SK-N-MC (cell line): Measurements from ENCODE around the gene GZMA.

ENCODE experiments used
- FOXP2 ChIP-seq: optimal IDR thresholded peaks from 2 replicates; pipeline ENCODE3; 2011; ENCODE audit warnings: mild to moderate bottlenecking, moderate library complexity; ENCODE audit not compliant: insufficient read depth; ENCODE audit errors: extremely low read length, control extremely low read depth
- POLR2AphosphoS5 ChIP-seq: IDR thresholded peaks from 2 replicates; pipeline ENCODE4 v1.6.1; 2012; ENCODE audit warnings: mild to moderate bottlenecking, low read depth, low read length, borderline replicate concordance

DNA sequence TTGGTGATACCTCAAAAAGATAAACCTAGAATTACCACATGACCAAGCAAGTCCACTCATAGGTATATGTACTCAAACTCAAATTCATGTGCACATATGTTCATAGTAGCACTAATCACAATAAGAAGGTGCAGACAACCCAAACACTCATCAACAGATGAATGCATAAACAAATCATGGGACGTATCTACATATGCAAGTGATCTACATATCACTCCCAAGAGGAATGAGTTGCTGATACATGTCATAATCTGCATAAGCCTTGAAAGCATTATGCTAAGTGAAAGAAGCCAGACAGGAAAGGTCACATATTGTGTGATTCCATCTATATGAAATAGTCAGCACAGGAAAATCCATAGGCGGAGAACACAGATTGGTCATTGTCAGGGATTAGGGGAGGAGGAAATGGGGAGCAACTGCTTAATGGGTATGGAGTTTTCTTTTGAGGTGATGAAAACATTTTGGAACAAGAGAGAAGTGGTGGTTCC, 46.9 kb downstream of the GZMA start:
- no peak for TF ChIP-seq POLR2AphosphoS5
- no peak for TF ChIP-seq FOXP2
